Measurements from ENCODE around the gene ORMDL2. TPM values are rescaled to one million over a fixed set of nuclear protein-coding genes. Genes with fewer than 3 reads are reported as not detected.
"Not testable (repeated sequence)": the region's sequence is repeated elsewhere in the genome, so short reads cannot be mapped to it uniquely, and the experiment has no call there.

Gene ORMDL2
- total RNA-seq, 4 donors from 2014 or later, result 5.0 to 31.2 (median 24.2) TPM

- Histone ChIP-seq H3K4me3 (no peak overlapping the region), H3K27ac (no peak overlapping the region), H3K27me3 (no peaks in the 10 kb centered on the region), H3K9me3 (peaks cover 0 to 5% (median 2%) of the 10 kb centered on the region in 4 donors), H3K36me3 (no peaks in the 10 kb centered on the region), H3K4me1 (no peaks in the 10 kb centered on the region)
- DNase-seq, result no peak
- TF ChIP-seq POLR2A (IDR thresholded peaks at IDR 0.05) (no peak), CTCF (IDR thresholded peaks at IDR 0.05) (no peak)
Observed at GRCh38 chr12:55865327-55865726, 47.5 kb downstream of the ORMDL2 start.

- H3K4me1 ChIP-seq, H3K36me3 ChIP-seq, H3K9me3 ChIP-seq, H3K27ac ChIP-seq, H3K4me3 ChIP-seq, H3K27me3 ChIP-seq, DNase-seq: not testable (repeated sequence)
Observed at GRCh38 chr12:55866454-55867004, 48.7 kb downstream of the ORMDL2 start.

Other genes with a start within 250 kb of the ORMDL2 start
- not detected for gene OR2AP1, start 245.6 kb upstream of the ORMDL2 start, total RNA-seq
- gene OR10P1, start 181.1 kb upstream of the ORMDL2 start, total RNA-seq, result not detected
- gene ITGA7, start 110.1 kb upstream of the ORMDL2 start, total RNA-seq, result 10 to 100 TPM; 13.1 to 29.0 (median 27.0) TPM
- gene BLOC1S1, start 102.0 kb upstream of the ORMDL2 start, total RNA-seq, result 100 to 1,000 TPM in 3 of 4 donors, 10 to 100 TPM in 1; 72.6 to 332 (median 248) TPM
- gene RDH5, start 97.6 kb upstream of the ORMDL2 start, total RNA-seq, result 100 to 1,000 TPM in 1 of 4 donors, 10 to 100 TPM in 3; 47.0 to 113 (median 90.9) TPM
- 100 to 1,000 TPM; 139 to 433 (median 351) TPM for gene CD63, start 89.0 kb upstream of the ORMDL2 start, total RNA-seq
- 10 to 100 TPM in 1 of 4 donors, 1 to 10 TPM in 1, under 1 TPM in 2; 0.35 to 14.9 (median 1.1) TPM for gene GDF11, start 74.9 kb upstream of the ORMDL2 start, total RNA-seq
- 10 to 100 TPM; 21.9 to 60.2 (median 44.9) TPM for gene SARNP, start 317 bp upstream of the ORMDL2 start, total RNA-seq
- 10 to 100 TPM; 35.4 to 43.4 (median 43.0) TPM for gene DNAJC14, start 11.5 kb downstream of the ORMDL2 start, total RNA-seq
- 10 to 100 TPM in 1 of 4 donors, 1 to 10 TPM in 3; 3.3 to 44.6 (median 5.2) TPM for gene MMP19, start 24.9 kb downstream of the ORMDL2 start, total RNA-seq
- gene PYM1, start 109.9 kb downstream of the ORMDL2 start, total RNA-seq, result 10 to 100 TPM; 49.1 to 63.7 (median 52.4) TPM
- gene DGKA, start 113.1 kb downstream of the ORMDL2 start, total RNA-seq, result 100 to 1,000 TPM; 181 to 447 (median 331) TPM
- 1 to 10 TPM; 2.5 to 10.0 (median 3.0) TPM for gene PMEL, start 148.0 kb downstream of the ORMDL2 start, total RNA-seq
- 10 to 100 TPM in 3 of 4 donors, 1 to 10 TPM in 1; 7.7 to 55.3 (median 13.4) TPM for gene CDK2, start 148.8 kb downstream of the ORMDL2 start, total RNA-seq
- gene RAB5B, start 156.0 kb downstream of the ORMDL2 start, total RNA-seq, result 10 to 100 TPM; 70.7 to 96.6 (median 84.2) TPM
- gene SUOX, start 179.2 kb downstream of the ORMDL2 start, total RNA-seq, result 10 to 100 TPM; 16.5 to 38.9 (median 27.0) TPM
- 1 to 10 TPM; 2.8 to 7.4 (median 3.6) TPM for gene IKZF4, start 203.0 kb downstream of the ORMDL2 start, total RNA-seq
- gene RPS26, start 223.9 kb downstream of the ORMDL2 start, total RNA-seq, result 1,000 to 10,000 TPM in 1 of 4 donors, 100 to 1,000 TPM in 3; 564 to 1,937 (median 779) TPM